ENCODE data around the gene ACOT7. TPM values are rescaled to one million over a fixed set of nuclear protein-coding genes. Genes with fewer than 3 reads are reported as not detected.
"Not testable (repeated sequence)": the region's sequence is repeated elsewhere in the genome, so short reads cannot be mapped to it uniquely, and the experiment has no call there.

The ACOT7 gene
- total RNA-seq, 3 donors from 2014 or later: 9.4 to 12.8 (median 11.5) TPM

- intact Hi-C loops (cut with DNase I; ENCODE audit: low total_unique reads): no loop called here
- DNase-seq (ENCODE audit: low spot score in 2 of 2): no peak
- no peaks in the 10 kb centered on the region for H3K27me3 ChIP-seq
- no peaks in the 10 kb centered on the region for H3K36me3 ChIP-seq
- H3K9me3 ChIP-seq: no peaks in the 10 kb centered on the region
- H3K4me1 ChIP-seq: no peaks in the 10 kb centered on the region
- H3K27ac ChIP-seq: no peak overlapping the region
- no peak overlapping the region for H3K4me3 ChIP-seq
- TF ChIP-seq, protein P1, sequence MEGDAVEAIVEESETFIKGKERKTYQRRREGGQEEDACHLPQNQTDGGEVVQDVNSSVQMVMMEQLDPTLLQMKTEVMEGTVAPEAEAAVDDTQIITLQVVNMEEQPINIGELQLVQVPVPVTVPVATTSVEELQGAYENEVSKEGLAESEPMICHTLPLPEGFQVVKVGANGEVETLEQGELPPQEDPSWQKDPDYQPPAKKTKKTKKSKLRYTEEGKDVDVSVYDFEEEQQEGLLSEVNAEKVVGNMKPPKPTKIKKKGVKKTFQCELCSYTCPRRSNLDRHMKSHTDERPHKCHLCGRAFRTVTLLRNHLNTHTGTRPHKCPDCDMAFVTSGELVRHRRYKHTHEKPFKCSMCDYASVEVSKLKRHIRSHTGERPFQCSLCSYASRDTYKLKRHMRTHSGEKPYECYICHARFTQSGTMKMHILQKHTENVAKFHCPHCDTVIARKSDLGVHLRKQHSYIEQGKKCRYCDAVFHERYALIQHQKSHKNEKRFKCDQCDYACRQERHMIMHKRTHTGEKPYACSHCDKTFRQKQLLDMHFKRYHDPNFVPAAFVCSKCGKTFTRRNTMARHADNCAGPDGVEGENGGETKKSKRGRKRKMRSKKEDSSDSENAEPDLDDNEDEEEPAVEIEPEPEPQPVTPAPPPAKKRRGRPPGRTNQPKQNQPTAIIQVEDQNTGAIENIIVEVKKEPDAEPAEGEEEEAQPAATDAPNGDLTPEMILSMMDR (IDR thresholded peaks at IDR 0.05): no peak
Observed at GRCh38 chr1:6365047-6365446, 28.5 kb downstream of the ACOT7 start.

DNA sequence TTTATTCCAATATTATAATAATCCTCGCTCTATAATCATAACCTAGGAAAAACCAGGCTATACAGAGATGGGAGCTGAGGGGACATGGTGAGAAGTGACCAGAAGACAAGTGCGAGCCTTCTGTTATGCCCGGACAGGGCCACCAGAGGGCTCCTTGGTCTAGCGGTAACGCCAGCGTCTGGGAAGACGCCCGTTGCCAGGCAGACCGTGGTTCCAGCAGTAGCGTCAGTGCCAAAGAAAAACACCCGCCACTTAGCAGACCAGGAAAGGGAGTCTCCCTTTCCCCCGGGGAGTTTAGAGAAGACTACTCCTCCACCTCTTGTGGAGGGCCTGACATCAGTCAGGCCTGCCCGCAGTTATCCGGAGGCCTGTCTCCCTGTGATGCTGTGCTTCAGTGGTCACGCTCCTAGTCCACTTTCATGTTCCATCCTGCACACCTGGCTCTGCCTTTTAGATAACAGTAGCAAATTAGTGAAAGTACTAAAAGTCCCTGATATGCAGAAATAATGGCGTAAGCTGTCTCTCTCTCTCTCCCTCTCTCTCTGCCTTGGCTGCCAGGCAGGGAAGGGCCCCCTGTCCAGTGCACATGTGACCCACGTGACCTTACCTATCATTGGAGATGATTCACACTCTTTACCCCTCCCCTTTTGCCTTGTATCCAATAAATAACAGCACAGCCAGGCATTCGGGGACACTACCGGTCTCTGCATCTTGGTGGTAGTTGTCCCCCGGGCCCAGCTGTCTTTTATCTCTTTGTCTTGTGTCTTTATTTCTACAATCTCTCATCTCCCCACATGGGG is 30.3 kb downstream of the ACOT7 start:
- H3K9me3 ChIP-seq; H3K27me3 ChIP-seq; H3K36me3 ChIP-seq; H3K27ac ChIP-seq; intact Hi-C loops (cut with DNase I; ENCODE audit: low total_unique reads): not testable (repeated sequence)
- Histone ChIP-seq H3K4me3 (peak overlapping the region in 1 of 3 donors; percentile 30), H3K4me1 (peaks cover 13 to 14% of the 10 kb centered on the region in 2 donors)
- TF ChIP-seq, protein P1 (IDR thresholded peaks at IDR 0.05): peak; percentile 55 to 85 (median 83)
- TF ChIP-seq POLR2AphosphoS5 (IDR thresholded peaks at IDR 0.05): peak in 1 of 3 donors; percentile 16
- DNase-seq (ENCODE audit: low spot score in 2 of 2): peak in 1 of 2 donors; percentile 63

DNA sequence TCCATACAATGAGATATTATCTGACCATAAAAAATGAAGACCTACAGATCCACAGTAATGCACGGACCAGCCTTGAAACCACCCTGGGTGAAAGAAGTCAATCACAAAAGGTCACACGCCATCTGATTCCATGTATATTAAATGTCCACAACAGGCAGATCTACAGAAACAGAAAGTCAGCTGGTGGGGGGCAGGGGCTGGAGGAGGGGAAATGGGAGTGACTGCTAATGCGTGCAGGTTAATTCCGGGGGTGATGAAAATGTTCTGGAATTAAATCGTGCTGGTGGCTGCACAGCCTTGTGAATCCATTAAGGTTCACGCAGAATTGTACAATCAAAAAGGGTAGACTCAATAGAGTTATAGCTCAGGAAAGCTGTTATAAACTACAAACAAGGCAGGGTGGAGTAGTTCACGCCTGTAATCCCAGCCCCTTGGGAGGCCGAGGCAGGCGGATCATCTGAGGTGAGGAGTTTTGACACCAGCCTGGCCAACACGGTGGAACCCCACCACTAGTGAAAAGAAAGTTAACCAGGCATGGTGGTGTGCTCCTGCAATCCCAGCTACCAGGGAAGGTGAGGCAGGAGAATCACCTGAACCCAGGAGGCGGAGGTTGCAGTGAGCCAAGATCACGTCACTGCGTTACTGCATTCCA is 32.3 kb downstream of the ACOT7 start:
- H3K4me3 ChIP-seq: no peak overlapping the region
- DNase-seq (ENCODE audit: low spot score in 2 of 2): no peak
- H3K27me3 ChIP-seq: no peaks in the 10 kb centered on the region
- no peaks in the 10 kb centered on the region for H3K36me3 ChIP-seq
- TF ChIP-seq POLR2AphosphoS5 (IDR thresholded peaks at IDR 0.05) (no peak), POLR2A (IDR thresholded peaks at IDR 0.05) (no peak)
- TF ChIP-seq, protein P1 (IDR thresholded peaks at IDR 0.05): no peak
- intact Hi-C loops (cut with DNase I; ENCODE audit: low total_unique reads): no loop called here
- H3K9me3 ChIP-seq: no peaks in the 10 kb centered on the region
- peaks cover 13 to 14% of the 10 kb centered on the region in 2 donors for H3K4me1 ChIP-seq
- no peak overlapping the region for H3K27ac ChIP-seq

GRCh38 chr1:6360517-6361070 is 33.0 kb downstream of the ACOT7 start:
- H3K27me3 ChIP-seq: no peaks in the 10 kb centered on the region
- H3K4me1 ChIP-seq: peaks cover 13 to 14% of the 10 kb centered on the region in 2 donors
- peak overlapping the region in 1 of 2 donors; percentile 74 for H3K27ac ChIP-seq
- intact Hi-C loops (cut with DNase I; ENCODE audit: low total_unique reads): no loop called here
- no peaks in the 10 kb centered on the region for H3K36me3 ChIP-seq
- DNase-seq (ENCODE audit: low spot score in 2 of 2): no peak
- H3K9me3 ChIP-seq: no peaks in the 10 kb centered on the region
- no peak overlapping the region for H3K4me3 ChIP-seq
- TF ChIP-seq, protein P1 (IDR thresholded peaks at IDR 0.05): no peak
- no peak for TF ChIP-seq POLR2AphosphoS5 (IDR thresholded peaks at IDR 0.05)
- TF ChIP-seq POLR2A (IDR thresholded peaks at IDR 0.05): no peak

- no peaks in the 10 kb centered on the region for H3K27me3 ChIP-seq
- intact Hi-C loops (cut with DNase I; ENCODE audit: low total_unique reads): no loop called here
- no peaks in the 10 kb centered on the region for H3K36me3 ChIP-seq
- TF ChIP-seq, protein P1 (IDR thresholded peaks at IDR 0.05): no peak
- no peak for TF ChIP-seq POLR2AphosphoS5 (IDR thresholded peaks at IDR 0.05)
- no peak for TF ChIP-seq POLR2A (IDR thresholded peaks at IDR 0.05)
- H3K4me1 ChIP-seq: peaks cover 13 to 14% of the 10 kb centered on the region in 2 donors
- H3K4me3 ChIP-seq: no peak overlapping the region
- no peaks in the 10 kb centered on the region for H3K9me3 ChIP-seq
- H3K27ac ChIP-seq: peak overlapping the region; percentile 65 to 74
- no peak for DNase-seq (ENCODE audit: low spot score in 2 of 2)
Observed at GRCh38 chr1:6360117-6360496, 33.5 kb downstream of the ACOT7 start.

Measured in breast epithelium (tissue), 4 donors.